ENCODE data around the gene MSANTD3.

GRCh38 chr9:100486479-100487176 is 59.7 kb downstream of the MSANTD3 start:
- TF ChIP-seq, protein P1, sequence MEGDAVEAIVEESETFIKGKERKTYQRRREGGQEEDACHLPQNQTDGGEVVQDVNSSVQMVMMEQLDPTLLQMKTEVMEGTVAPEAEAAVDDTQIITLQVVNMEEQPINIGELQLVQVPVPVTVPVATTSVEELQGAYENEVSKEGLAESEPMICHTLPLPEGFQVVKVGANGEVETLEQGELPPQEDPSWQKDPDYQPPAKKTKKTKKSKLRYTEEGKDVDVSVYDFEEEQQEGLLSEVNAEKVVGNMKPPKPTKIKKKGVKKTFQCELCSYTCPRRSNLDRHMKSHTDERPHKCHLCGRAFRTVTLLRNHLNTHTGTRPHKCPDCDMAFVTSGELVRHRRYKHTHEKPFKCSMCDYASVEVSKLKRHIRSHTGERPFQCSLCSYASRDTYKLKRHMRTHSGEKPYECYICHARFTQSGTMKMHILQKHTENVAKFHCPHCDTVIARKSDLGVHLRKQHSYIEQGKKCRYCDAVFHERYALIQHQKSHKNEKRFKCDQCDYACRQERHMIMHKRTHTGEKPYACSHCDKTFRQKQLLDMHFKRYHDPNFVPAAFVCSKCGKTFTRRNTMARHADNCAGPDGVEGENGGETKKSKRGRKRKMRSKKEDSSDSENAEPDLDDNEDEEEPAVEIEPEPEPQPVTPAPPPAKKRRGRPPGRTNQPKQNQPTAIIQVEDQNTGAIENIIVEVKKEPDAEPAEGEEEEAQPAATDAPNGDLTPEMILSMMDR (IDR thresholded peaks at IDR 0.05), result peak in 1 of 6 experiments; percentile 13
- TF ChIP-seq POLR2A (IDR thresholded peaks at IDR 0.05), result no peak
